Endothelial cell of umbilical vein (primary cell): Measurements from ENCODE around the gene JAZF1. TPM values are rescaled to one million over a fixed set of nuclear protein-coding genes. Genes with fewer than 3 reads are reported as not detected.

ENCODE experiments used
- BruUV-seq: library from RNA; stranded (reverse); fragments of 400-500 nt; replicated peaks from 2 replicates; lab custom pipeline; 2021; lab: Mats Ljungman, UMichigan
- CTCF ChIA-PET: fragments of 300-600, 350-600 bp; sonication (Branson Sonifier 250); formaldehyde crosslinking; loops from one replicate; lab custom pipeline; 2021; ENCODE audit warnings: antibody characterized with exemption, inconsistent platforms; lab: Charles Lee
- POLR2A ChIA-PET: fragments of 300-600, 350-600 bp; sonication (Branson Sonifier 250); formaldehyde crosslinking; loops from one replicate; lab custom pipeline; 2021; ENCODE audit warnings: antibody characterized with exemption, inconsistent platforms; lab: Charles Lee
- DNase-seq: peaks from one replicate; pipeline ENCODE4 v3.0.0-alpha.2; 2011; ENCODE audit warnings: low read depth, low spot score
- FAIRE-seq: peaks from 2 replicates; lab custom pipeline; 2011; peaks lifted over from hg19 to GRCh38; lab: Jason Lieb, UNC
- H2AFZ ChIP-seq: 2 replicates; pipeline ENCODE4 v1.6.0; 2012; ENCODE audit warnings: low read depth, low read length, control low read depth, inconsistent platforms
- H3K27ac ChIP-seq: 2 replicates; pipeline ENCODE4 v1.5.1; 2011; ENCODE audit warnings: low read depth, mild to moderate bottlenecking, control low read depth, low read length, moderate library complexity; ENCODE audit not compliant: insufficient read depth
- H3K27me3 ChIP-seq, 2 experiments: 2 replicates each; pipeline versions ENCODE4 v1.6.0 to v1.6.1; 2011; ENCODE audit warnings: low read length in 2 of 2, mixed read lengths in 1 of 2; ENCODE audit not compliant: control insufficient read depth in 2 of 2, insufficient read depth in 2 of 2
- H3K36me3 ChIP-seq, 2 experiments: 2 replicates in 1 of 2; 3 replicates in 1 of 2; pipeline ENCODE4 v1.5.1; 2011; ENCODE audit warnings: low read length in 2 of 2, mild to moderate bottlenecking in 1 of 2, moderate library complexity in 1 of 2; ENCODE audit not compliant: control insufficient read depth in 2 of 2, insufficient read depth in 2 of 2; ENCODE audit errors: extremely low read depth in 1 of 2
- H3K4me1 ChIP-seq: 3 replicates; pipeline ENCODE4 v1.5.1; 2011; ENCODE audit warnings: mild to moderate bottlenecking, low read length; ENCODE audit not compliant: control insufficient read depth, insufficient read depth; ENCODE audit errors: extremely low read depth
- H3K4me2 ChIP-seq: 2 replicates; pipeline ENCODE4 v1.6.1; 2011; ENCODE audit warnings: low read length, control low read depth, mixed read lengths; ENCODE audit not compliant: insufficient read depth
- H3K4me3 ChIP-seq, 3 experiments: fragments of 200-600 bp in 1 of 3; sonication (generic), shearing (Covaris generic) in 1 of 3; replicated peaks in 1 of 3; 2 replicates each; pipeline ENCODE4 v1.5.1; 2011 to 2016; ENCODE audit warnings: control low read depth in 3 of 3, low read length in 3 of 3, mild to moderate bottlenecking in 2 of 3, inconsistent platforms in 1 of 3, low read depth in 1 of 3, moderate library complexity in 1 of 3; ENCODE audit not compliant: insufficient read depth in 1 of 3
- H3K79me2 ChIP-seq: 2 replicates; pipeline ENCODE4 v1.6.0; 2012; ENCODE audit warnings: low read length, inconsistent platforms; ENCODE audit not compliant: control insufficient read depth, insufficient read depth
- H3K9ac ChIP-seq: replicated peaks from 2 replicates; pipeline ENCODE3; 2011; ENCODE audit warnings: low read length, control low read depth; ENCODE audit not compliant: insufficient read depth; ENCODE audit errors: extremely low read depth
- H3K9me1 ChIP-seq: replicated peaks from 3 replicates; pipeline ENCODE4 v1.6.0; 2011; ENCODE audit warnings: mild to moderate bottlenecking, low read length; ENCODE audit not compliant: control insufficient read depth, insufficient read depth; ENCODE audit errors: extremely low read depth
- H3K9me3 ChIP-seq: replicated peaks from 2 replicates; pipeline ENCODE4 v1.5.1; 2012; ENCODE audit warnings: low read length, inconsistent platforms; ENCODE audit not compliant: control insufficient read depth, insufficient read depth
- H4K20me1 ChIP-seq: replicated peaks from 2 replicates; pipeline ENCODE3; 2011; ENCODE audit warnings: mild to moderate bottlenecking, low read length; ENCODE audit not compliant: control insufficient read depth, insufficient read depth; ENCODE audit errors: extremely low read depth
- CTCF ChIP-seq, 2 donors: IDR thresholded peaks; 1 replicate in 1 of 2; 2 replicates in 1 of 2; pipeline ENCODE4 v1.5.1; 2011; ENCODE audit warnings: low read length in 2 of 2, mild to moderate bottlenecking in 2 of 2, moderate library complexity in 2 of 2, control low read depth in 1 of 2, inconsistent platforms in 1 of 2, low read depth in 1 of 2; ENCODE audit not compliant: insufficient read depth in 1 of 2; ENCODE audit errors: extremely low read depth in 1 of 2
- EZH2 ChIP-seq: IDR thresholded peaks from 2 replicates; pipeline ENCODE4 v1.6.1; 2012; ENCODE audit warnings: borderline replicate concordance, low read depth, mild to moderate bottlenecking, moderate library complexity, low read length, inconsistent platforms; ENCODE audit not compliant: severe bottlenecking
- FOS ChIP-seq: IDR thresholded peaks from 2 replicates; pipeline ENCODE4 v1.6.1; 2011; ENCODE audit warnings: mild to moderate bottlenecking, low read length, moderate library complexity, borderline replicate concordance; ENCODE audit not compliant: insufficient read depth
- GATA2 ChIP-seq: IDR thresholded peaks from 2 replicates; pipeline ENCODE4 v1.7.0; 2011; ENCODE audit warnings: low read depth, mild to moderate bottlenecking, moderate library complexity, mixed read lengths, low read length; ENCODE audit not compliant: insufficient read length, insufficient read depth
- dilution Hi-C: fragments of 300-500 bp; cut with MboI; formaldehyde crosslinking; loops from one replicate; pipeline ENCODE4 v1.15.0; 2019; ENCODE audit warnings: low sequenced_read_pairs; ENCODE audit not compliant: extremely low pct_ligation_motif_present
- intact Hi-C: fragments of 100-400 bp; cut with micrococcal nuclease; formaldehyde crosslinking; loops from one replicate; pipeline ENCODE4 v1.10.0; 2022
- polyA plus RNA-seq, 4 experiments: library from polyadenylated mRNA; depleted of rRNA in 3 of 4; stranded (reverse) in 3 of 4; unstranded in 1 of 4; fragments of >200 nt; gene quantifications; 2 replicates each; pipeline versions ENCODE4 v1.2.1 to v1.2.3, GENCODE V29; 2011 to 2012; ENCODE audit warnings: missing spikeins in 1 of 4
- total RNA-seq: library from RNA; stranded (reverse); gene quantifications from 2 replicates; pipeline ENCODE4 v1.2.3, GENCODE V29; 2021
- TF ChIP-seq, protein P1 (sequence below): IDR thresholded peaks from 2 replicates; pipeline ENCODE4 v1.6.1; 2011; ENCODE audit not compliant: insufficient read depth, insufficient read length

JAZF1 gene
- total and polyA plus RNA-seq, 2 donors (not counting 3 experiments of a cell fraction or from before 2014, with no cell fraction given): 2.5 to 16.9 TPM

DNA sequence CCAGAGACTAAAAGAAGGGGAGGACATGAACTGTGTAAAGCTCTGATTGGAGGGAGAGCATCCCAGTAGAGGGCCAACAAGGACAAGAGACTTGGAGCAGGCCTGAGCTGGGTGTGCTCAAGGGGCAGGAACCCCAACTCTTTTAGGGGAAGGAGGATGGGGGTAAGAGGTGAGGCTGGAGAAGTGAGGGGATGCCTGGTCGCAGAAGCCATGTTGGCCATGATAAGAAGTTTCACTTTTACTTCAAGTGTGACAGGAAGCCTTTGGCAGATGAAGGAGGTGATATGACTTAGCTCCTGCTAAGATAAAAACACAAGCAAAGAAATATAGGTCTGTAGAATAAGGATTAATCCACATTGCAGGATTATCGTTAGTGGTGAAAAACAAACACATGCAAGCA is 208.3 kb downstream of the JAZF1 start:
- Histone ChIP-seq H3K27ac (no peak overlapping the region), H3K4me3 (no peak overlapping the region), H3K79me2 (no peaks in the 10 kb centered on the region), H3K9me3 (no peaks in the 10 kb centered on the region), H3K36me3 (no peaks in the 10 kb centered on the region), H3K9me1 (no peaks in the 10 kb centered on the region), H2AFZ (no peak overlapping the region), H3K4me2 (no peak overlapping the region), H4K20me1 (no peaks in the 10 kb centered on the region), H3K9ac (no peak overlapping the region), H3K4me1 (no peaks in the 10 kb centered on the region), H3K27me3 (no peaks in the 10 kb centered on the region)
- TF ChIP-seq, protein P1, sequence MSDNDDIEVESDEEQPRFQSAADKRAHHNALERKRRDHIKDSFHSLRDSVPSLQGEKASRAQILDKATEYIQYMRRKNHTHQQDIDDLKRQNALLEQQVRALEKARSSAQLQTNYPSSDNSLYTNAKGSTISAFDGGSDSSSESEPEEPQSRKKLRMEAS: no peak
- no peak for TF ChIP-seq EZH2
- TF ChIP-seq CTCF (IDR thresholded peaks at IDR 0.05; ENCODE audit: extremely low read depth in 1 of 2, insufficient read depth in 1 of 2, low read depth in 1 of 2, low read length in 2 of 2): no peak
- TF ChIP-seq GATA2: no peak
- no peak for TF ChIP-seq FOS
- no TSS peak for BruUV-seq
- DNase-seq (no peak), FAIRE-seq (no peak)
- ChIA-PET POLR2A (no interaction called here), CTCF (no interaction called here)
- dilution Hi-C loops: no loop called here
- intact Hi-C loops: no loop called here
